NB4 (cell line): ENCODE data around the gene MBD3L2B.

Experiments used
- DNase-seq: peaks from one replicate; pipeline ENCODE4 v3.0.0; 2010; ENCODE audit warnings: low read depth
- H3K4me3 ChIP-seq: one replicate; pipeline ENCODE4 v1.5.1; 2011; ENCODE audit warnings: mild to moderate bottlenecking, low read depth, low read length, moderate library complexity
- MYC ChIP-seq: IDR thresholded peaks from 2 replicates; pipeline ENCODE4 v1.6.1; 2011; ENCODE audit warnings: low read depth, low read length
- POLR2A ChIP-seq: IDR thresholded peaks from 2 replicates; pipeline ENCODE4 v1.6.1; 2011; ENCODE audit warnings: mild to moderate bottlenecking; ENCODE audit not compliant: insufficient read length; ENCODE audit errors: extremely low read depth
- TF ChIP-seq, protein P1 (sequence below): IDR thresholded peaks from one replicate; pipeline ENCODE4 v1.5.1; 2012; ENCODE audit warnings: low read depth, low read length
- TF ChIP-seq, protein P2 (sequence below): IDR thresholded peaks from 2 replicates; pipeline ENCODE4 v1.6.1; 2011; ENCODE audit warnings: low read depth, low read length

Gene MBD3L2B

DNA sequence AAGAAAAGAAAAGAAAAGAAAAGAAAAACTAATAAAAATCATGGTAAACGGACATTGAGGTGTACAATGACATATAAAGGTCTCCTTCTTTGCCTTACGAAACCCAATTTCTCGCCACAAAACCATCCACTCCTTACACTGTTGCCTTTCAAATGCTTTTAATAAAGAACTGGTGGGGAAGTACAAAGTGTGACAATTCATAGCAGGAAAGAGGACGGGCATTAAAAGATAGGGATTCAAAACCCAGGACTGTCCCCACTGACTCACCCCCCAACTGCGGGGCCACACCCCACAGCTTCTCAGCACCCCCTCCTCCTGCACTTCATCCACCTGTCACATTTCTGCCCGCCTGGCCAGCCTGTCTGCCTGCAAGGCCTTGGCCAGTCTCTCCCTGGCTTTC lies 2.4 kb downstream of the MBD3L2B start:
- H3K4me3 ChIP-seq = no peak overlapping the region
- no peak for DNase-seq
- TF ChIP-seq POLR2A (no peak), MYC (no peak)
- TF ChIP-seq, protein P1, sequence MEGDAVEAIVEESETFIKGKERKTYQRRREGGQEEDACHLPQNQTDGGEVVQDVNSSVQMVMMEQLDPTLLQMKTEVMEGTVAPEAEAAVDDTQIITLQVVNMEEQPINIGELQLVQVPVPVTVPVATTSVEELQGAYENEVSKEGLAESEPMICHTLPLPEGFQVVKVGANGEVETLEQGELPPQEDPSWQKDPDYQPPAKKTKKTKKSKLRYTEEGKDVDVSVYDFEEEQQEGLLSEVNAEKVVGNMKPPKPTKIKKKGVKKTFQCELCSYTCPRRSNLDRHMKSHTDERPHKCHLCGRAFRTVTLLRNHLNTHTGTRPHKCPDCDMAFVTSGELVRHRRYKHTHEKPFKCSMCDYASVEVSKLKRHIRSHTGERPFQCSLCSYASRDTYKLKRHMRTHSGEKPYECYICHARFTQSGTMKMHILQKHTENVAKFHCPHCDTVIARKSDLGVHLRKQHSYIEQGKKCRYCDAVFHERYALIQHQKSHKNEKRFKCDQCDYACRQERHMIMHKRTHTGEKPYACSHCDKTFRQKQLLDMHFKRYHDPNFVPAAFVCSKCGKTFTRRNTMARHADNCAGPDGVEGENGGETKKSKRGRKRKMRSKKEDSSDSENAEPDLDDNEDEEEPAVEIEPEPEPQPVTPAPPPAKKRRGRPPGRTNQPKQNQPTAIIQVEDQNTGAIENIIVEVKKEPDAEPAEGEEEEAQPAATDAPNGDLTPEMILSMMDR = no peak
- TF ChIP-seq, protein P2, sequence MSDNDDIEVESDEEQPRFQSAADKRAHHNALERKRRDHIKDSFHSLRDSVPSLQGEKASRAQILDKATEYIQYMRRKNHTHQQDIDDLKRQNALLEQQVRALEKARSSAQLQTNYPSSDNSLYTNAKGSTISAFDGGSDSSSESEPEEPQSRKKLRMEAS = no peak

DNA sequence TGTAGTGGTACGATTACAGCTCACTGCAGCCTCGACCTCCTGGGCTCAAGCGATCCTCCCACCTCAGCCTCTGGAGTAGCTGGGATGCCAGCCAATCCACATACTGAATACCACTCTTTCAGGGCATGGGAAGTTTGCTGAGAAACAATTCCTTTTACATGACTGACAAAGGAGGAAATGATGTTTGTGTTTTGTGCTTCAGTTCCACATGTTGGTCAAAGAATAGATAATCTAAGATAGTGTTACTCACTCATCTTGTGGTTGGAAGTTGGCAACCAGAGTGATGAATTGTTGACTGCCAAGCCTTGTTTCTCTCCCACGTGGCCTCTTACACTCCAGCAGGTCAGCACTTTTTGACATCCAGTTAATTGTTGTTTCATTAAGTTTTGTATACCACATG lies 7.6 kb downstream of the MBD3L2B start:
- H3K4me3 ChIP-seq = no peak overlapping the region
- DNase-seq = peak; percentile 61
- TF ChIP-seq MYC = peak; percentile 64; the same call in 1 of the 2 replicates
- TF ChIP-seq, protein P2 = peak; percentile 89
- TF ChIP-seq, protein P1 = no peak
- no peak for TF ChIP-seq POLR2A

DNA sequence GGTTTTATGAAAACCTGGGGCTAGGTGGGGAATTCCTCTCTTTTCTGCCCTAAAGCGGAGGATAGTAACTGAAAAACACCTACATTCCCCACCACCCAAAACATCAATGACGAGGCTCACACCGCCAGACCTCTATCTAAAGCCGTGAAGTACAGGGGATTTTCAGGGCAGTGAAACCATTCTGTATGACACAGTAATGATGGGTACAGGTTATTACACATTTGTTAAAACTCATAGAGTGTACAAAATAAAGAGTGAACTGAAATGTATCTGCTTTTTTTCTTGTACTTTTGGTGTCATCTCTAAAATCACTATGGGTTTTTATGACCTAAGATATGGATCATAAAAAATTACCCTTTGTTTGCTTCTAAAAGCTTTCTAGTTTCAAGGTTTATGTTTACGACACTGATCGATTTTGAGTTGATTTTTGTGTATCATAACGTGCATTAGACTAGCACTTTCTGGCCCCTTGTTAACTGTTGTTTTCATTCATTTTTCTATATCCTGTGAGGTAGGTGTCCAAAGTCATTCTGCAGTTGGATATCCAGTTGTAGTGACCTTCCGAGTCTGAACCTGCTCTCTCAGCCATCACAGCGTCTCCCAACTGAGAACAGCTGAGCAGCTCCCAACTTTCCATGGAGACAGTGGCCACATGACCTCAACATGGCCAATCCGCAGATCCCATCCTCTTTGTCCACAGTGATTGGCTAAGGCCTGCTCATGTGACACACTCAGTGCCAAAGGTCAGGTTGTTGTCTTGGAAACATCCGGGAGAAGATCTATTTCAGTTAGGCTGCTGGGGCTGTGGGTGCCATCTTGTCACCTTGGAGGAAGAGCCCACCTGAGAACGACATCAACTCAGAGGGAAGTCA lies 10.3 kb downstream of the MBD3L2B start:
- TF ChIP-seq, protein P2 = no peak
- TF ChIP-seq, protein P1 = no peak
- no peak for TF ChIP-seq POLR2A
- no peak for TF ChIP-seq MYC
- no peak overlapping the region for H3K4me3 ChIP-seq
- no peak for DNase-seq

DNA sequence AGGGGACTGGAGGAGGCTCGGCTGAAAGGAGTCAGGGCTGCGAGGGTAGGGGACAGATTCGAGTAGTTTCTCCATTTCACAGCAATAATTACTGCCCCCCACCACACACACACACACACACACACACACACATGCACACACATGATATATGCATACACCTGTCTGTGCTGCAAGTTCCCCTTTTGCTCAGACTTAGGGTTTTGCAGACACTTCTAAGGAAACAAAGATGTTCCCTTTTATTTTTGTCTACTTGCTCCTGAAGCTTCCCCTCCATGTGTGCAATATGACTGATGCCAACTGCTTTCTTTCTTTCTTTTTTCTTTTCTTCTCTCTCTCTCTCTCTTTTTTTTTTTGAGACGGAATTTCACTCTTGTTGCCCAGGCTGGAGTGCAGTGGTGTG lies 13.4 kb downstream of the MBD3L2B start:
- no peak overlapping the region for H3K4me3 ChIP-seq

DNA sequence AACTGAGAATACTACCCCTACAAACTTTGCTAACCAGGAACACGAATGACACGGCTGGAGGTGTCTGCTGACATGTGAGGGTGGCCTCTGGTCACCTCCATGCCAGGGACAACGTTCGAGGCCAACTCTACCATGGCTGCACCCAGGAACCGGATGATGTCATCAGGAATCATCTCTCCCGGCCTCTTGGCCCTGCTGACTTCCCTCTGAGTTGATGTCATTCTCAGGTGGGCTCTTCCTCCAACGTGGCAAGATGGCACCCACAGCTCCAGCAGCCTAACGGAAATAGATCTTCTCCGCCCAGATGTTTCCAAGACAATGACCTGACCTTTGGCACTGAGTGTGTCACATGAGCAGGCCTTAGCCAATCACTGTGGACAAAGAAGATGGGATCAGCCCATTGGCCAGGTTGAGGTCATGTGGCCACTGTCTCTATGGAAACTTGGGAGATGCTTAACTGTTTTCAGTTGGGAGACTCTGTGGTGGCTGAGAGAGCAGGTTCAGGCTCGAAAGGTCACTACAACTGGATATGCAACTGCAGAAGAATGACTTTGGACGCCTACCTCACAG lies 15.0 kb downstream of the MBD3L2B start:
- TF ChIP-seq, protein P2 = no peak
- TF ChIP-seq, protein P1 = no peak
- no peak for TF ChIP-seq MYC
- TF ChIP-seq POLR2A = no peak
- no peak for DNase-seq
- no peak overlapping the region for H3K4me3 ChIP-seq

More for the DNA sequence above, 13.4 kb downstream of the MBD3L2B start:
- no peak for TF ChIP-seq MYC
- TF ChIP-seq, protein P2 = no peak
- TF ChIP-seq, protein P1 = no peak
- DNase-seq = no peak
